Colonic mucosa (tissue), 4 donors: Measurements from ENCODE around the gene L3MBTL4. TPM values are rescaled to one million over a fixed set of nuclear protein-coding genes. Genes with fewer than 3 reads are reported as not detected.

Source experiments
- DNase-seq: peaks from one replicate; pipeline ENCODE4 v3.0.0-alpha.2; 2020
- H3K27ac ChIP-seq: fragments of 200-600 bp; one replicate; pipeline ENCODE4 v1.8.0; 2021
- H3K27me3 ChIP-seq: fragments of 200-600 bp; one replicate; pipeline ENCODE4 v1.8.0; 2021
- H3K36me3 ChIP-seq: fragments of 200-600 bp; one replicate; pipeline ENCODE4 v1.8.0; 2021
- H3K4me1 ChIP-seq: fragments of 200-600 bp; one replicate; pipeline ENCODE4 v1.8.0; 2021; ENCODE audit warnings: mild to moderate bottlenecking
- H3K4me3 ChIP-seq: fragments of 200-600 bp; one replicate; pipeline ENCODE4 v1.8.0; 2021
- H3K9ac ChIP-seq, 2 donors: one replicate each; pipeline ENCODE4 v1.7.0; 2013; ENCODE audit warnings: control low read depth in 2 of 2, low read depth in 2 of 2, low read length in 2 of 2
- H3K9me3 ChIP-seq: fragments of 200-600 bp; one replicate; pipeline ENCODE4 v1.8.0; 2021
- intact Hi-C: fragments of 100-400 bp; cut with DNase I; formaldehyde crosslinking; loops from one replicate; pipeline ENCODE4 v1.14.1; 2022
- total RNA-seq, 2 donors: library from RNA; stranded (reverse); fragmentation: NEBNext Ultra II Directional in 1 of 2; extraction: Animal tissue kit (Norgen Biotek cat#: 25700) in 1 of 2; gene quantifications; one replicate each; pipeline ENCODE4 v1.2.1, GENCODE V29; 2021
- TF ChIP-seq, protein P1 (sequence below): fragments of 200-600 bp; IDR thresholded peaks from one replicate; pipeline ENCODE4 v1.8.0; 2022; ENCODE audit warnings: antibody characterized with exemption, mild to moderate bottlenecking
- donor health status: healthy.
- donor health status: DM: no; HTN: no; CAD: no.
- donor health status: DM: no; HTN: no; CAD: no.

Gene L3MBTL4
- total RNA-seq, 2 donors from 2014 or later: 3.5 to 3.8 TPM

- no peak overlapping the region for H3K9ac ChIP-seq
- DNase-seq: no peak
- H3K4me3 ChIP-seq: no peak overlapping the region
- intact Hi-C loops: no loop called here
- H3K27me3 ChIP-seq: no peaks in the 10 kb centered on the region
- H3K4me1 ChIP-seq: no peaks in the 10 kb centered on the region
- H3K36me3 ChIP-seq: no peaks in the 10 kb centered on the region
- no peaks in the 10 kb centered on the region for H3K9me3 ChIP-seq
- no peak overlapping the region for H3K27ac ChIP-seq
- TF ChIP-seq, protein P1, sequence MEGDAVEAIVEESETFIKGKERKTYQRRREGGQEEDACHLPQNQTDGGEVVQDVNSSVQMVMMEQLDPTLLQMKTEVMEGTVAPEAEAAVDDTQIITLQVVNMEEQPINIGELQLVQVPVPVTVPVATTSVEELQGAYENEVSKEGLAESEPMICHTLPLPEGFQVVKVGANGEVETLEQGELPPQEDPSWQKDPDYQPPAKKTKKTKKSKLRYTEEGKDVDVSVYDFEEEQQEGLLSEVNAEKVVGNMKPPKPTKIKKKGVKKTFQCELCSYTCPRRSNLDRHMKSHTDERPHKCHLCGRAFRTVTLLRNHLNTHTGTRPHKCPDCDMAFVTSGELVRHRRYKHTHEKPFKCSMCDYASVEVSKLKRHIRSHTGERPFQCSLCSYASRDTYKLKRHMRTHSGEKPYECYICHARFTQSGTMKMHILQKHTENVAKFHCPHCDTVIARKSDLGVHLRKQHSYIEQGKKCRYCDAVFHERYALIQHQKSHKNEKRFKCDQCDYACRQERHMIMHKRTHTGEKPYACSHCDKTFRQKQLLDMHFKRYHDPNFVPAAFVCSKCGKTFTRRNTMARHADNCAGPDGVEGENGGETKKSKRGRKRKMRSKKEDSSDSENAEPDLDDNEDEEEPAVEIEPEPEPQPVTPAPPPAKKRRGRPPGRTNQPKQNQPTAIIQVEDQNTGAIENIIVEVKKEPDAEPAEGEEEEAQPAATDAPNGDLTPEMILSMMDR: no peak
Measured at GRCh38 chr18:6341709-6342108, 73.0 kb downstream of the L3MBTL4 start.

DNA sequence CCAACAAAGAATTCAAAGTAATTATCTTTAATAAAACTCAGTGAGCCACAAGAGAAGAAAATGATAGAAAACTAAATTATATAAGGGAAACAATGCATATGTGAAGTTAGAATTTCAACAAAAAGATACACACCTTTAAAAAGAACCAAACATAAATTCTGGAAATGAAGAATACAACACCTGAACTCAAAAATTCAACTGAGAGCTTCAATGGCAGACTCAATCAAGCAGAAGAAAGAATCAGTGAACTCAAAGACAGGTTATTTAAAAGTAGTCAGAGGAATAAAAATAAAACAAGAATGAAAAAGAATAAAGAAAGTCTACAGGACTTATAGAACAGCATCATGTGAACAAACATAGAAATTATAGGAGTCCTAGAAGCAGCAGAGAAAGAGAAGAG is 73.4 kb downstream of the L3MBTL4 start:
- DNase-seq: no peak
- intact Hi-C loops: no loop called here
- Histone ChIP-seq H3K4me3 (no peak overlapping the region), H3K9me3 (no peaks in the 10 kb centered on the region), H3K27me3 (no peaks in the 10 kb centered on the region), H3K27ac (no peak overlapping the region), H3K9ac (no peak overlapping the region), H3K4me1 (no peaks in the 10 kb centered on the region), H3K36me3 (no peaks in the 10 kb centered on the region)
- TF ChIP-seq, protein P1: no peak

DNA sequence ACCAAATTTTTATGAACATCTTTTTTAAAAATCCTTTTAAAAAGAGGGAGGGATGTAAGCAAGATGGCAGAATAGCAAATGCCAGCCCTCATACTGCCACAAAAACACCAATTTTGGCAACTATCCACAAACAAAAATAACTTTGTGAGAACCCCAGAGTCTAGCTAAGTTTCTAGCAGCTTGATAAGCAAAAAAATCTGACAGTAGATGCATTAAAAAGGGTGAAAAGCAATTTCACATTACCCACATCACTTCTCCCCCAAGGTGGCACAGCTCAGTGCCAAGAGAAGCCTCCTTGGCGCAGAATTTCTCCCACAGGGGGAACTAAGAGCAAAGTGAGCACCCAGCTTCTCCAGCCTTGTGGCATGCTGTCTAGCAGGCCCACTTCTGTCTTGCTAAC is 74.6 kb downstream of the L3MBTL4 start:
- no peaks in the 10 kb centered on the region for H3K27me3 ChIP-seq
- no peaks in the 10 kb centered on the region for H3K36me3 ChIP-seq
- H3K9ac ChIP-seq: no peak overlapping the region
- no peak overlapping the region for H3K4me3 ChIP-seq
- H3K4me1 ChIP-seq: no peaks in the 10 kb centered on the region
- intact Hi-C loops: no loop called here
- no peak overlapping the region for H3K27ac ChIP-seq
- no peaks in the 10 kb centered on the region for H3K9me3 ChIP-seq
- TF ChIP-seq, protein P1: no peak
- no peak for DNase-seq

GRCh38 chr18:6336239-6336638 is 78.5 kb downstream of the L3MBTL4 start:
- Histone ChIP-seq H3K27ac (no peak overlapping the region), H3K27me3 (no peaks in the 10 kb centered on the region), H3K9me3 (no peaks in the 10 kb centered on the region), H3K4me3 (no peak overlapping the region), H3K4me1 (no peaks in the 10 kb centered on the region), H3K36me3 (no peaks in the 10 kb centered on the region), H3K9ac (no peak overlapping the region)
- no peak for DNase-seq
- intact Hi-C loops: no loop called here
- TF ChIP-seq, protein P1: no peak

- Histone ChIP-seq H3K4me3 (no peak overlapping the region), H3K4me1 (no peaks in the 10 kb centered on the region), H3K9ac (no peak overlapping the region), H3K27me3 (no peaks in the 10 kb centered on the region), H3K36me3 (no peaks in the 10 kb centered on the region), H3K9me3 (no peaks in the 10 kb centered on the region), H3K27ac (no peak overlapping the region)
- intact Hi-C loops: no loop called here
- no peak for DNase-seq
- TF ChIP-seq, protein P1: no peak
Measured at GRCh38 chr18:6333981-6334380, 80.7 kb downstream of the L3MBTL4 start.

DNA sequence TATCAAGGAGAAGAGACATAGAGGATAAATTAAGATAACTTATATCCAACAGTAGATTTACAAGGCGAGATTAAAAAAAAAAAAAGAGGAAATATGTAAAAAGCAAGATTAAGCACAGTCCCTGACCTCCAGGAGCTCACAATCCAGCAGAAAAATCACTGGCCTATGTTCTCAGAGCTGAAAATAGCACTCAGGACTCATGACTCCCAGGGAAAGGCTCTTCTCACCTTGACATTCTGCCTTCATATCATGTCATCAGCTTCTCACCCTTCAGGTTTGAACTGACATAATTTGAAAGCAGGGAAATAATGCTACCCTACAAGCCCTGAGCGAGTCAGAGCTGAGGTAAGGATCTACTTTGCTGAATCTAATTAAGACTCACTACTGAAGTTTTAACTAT is 82.8 kb downstream of the L3MBTL4 start:
- intact Hi-C loops: no loop called here
- TF ChIP-seq, protein P1: no peak
- Histone ChIP-seq H3K4me3 (no peak overlapping the region), H3K27ac (no peak overlapping the region), H3K36me3 (no peaks in the 10 kb centered on the region), H3K4me1 (no peaks in the 10 kb centered on the region), H3K9ac (no peak overlapping the region), H3K9me3 (no peaks in the 10 kb centered on the region), H3K27me3 (no peaks in the 10 kb centered on the region)
- DNase-seq: no peak
